Measurements from ENCODE around the gene SETD5.

Gene SETD5

GRCh38 chr3:9496893-9497292 is 99.5 kb downstream of the SETD5 start:
- Histone ChIP-seq H3K4me3 (replicated peaks; ENCODE audit: low read depth, low read length) (no peak overlapping the region), H3K36me3 (ENCODE audit: control insufficient read depth, insufficient read depth, low read length) (no peaks in the 10 kb centered on the region), H3K27me3 (replicated peaks; ENCODE audit: control insufficient read depth, insufficient read depth, low read length) (no peaks in the 10 kb centered on the region)
- no peak for TF ChIP-seq CTCF (IDR thresholded peaks at IDR 0.05; ENCODE audit: insufficient read depth, low read length, poor library complexity, severe bottlenecking)
- DNase-seq (ENCODE audit: extremely low read depth, insufficient read length): no peak

GRCh38 chr3:9497821-9498565 is 100.6 kb downstream of the SETD5 start:
- no peaks in the 10 kb centered on the region for H3K27me3 ChIP-seq (replicated peaks; ENCODE audit: control insufficient read depth, insufficient read depth, low read length)
- no peak for DNase-seq (ENCODE audit: extremely low read depth, insufficient read length)
- H3K36me3 ChIP-seq (ENCODE audit: control insufficient read depth, insufficient read depth, low read length): no peaks in the 10 kb centered on the region
- no peak for TF ChIP-seq CTCF (IDR thresholded peaks at IDR 0.05; ENCODE audit: insufficient read depth, low read length, poor library complexity, severe bottlenecking)
- no peak overlapping the region for H3K4me3 ChIP-seq (replicated peaks; ENCODE audit: low read depth, low read length)

GRCh38 chr3:9498781-9499180 is 101.4 kb downstream of the SETD5 start:
- Histone ChIP-seq H3K36me3 (ENCODE audit: control insufficient read depth, insufficient read depth, low read length) (no peaks in the 10 kb centered on the region), H3K4me3 (replicated peaks; ENCODE audit: low read depth, low read length) (no peak overlapping the region), H3K27me3 (replicated peaks; ENCODE audit: control insufficient read depth, insufficient read depth, low read length) (no peaks in the 10 kb centered on the region)
- DNase-seq (ENCODE audit: extremely low read depth, insufficient read length): no peak
- no peak for TF ChIP-seq CTCF (IDR thresholded peaks at IDR 0.05; ENCODE audit: insufficient read depth, low read length, poor library complexity, severe bottlenecking)

GRCh38 chr3:9499455-9500107 is 102.2 kb downstream of the SETD5 start:
- no peak overlapping the region for H3K4me3 ChIP-seq (replicated peaks; ENCODE audit: low read depth, low read length)

More at GRCh38 chr3:9499455-9500107, 102.2 kb downstream of the SETD5 start:
- H3K27me3 ChIP-seq (replicated peaks; ENCODE audit: control insufficient read depth, insufficient read depth, low read length): no peaks in the 10 kb centered on the region
- no peak for DNase-seq (ENCODE audit: extremely low read depth, insufficient read length)
- no peaks in the 10 kb centered on the region for H3K36me3 ChIP-seq (ENCODE audit: control insufficient read depth, insufficient read depth, low read length)
- TF ChIP-seq CTCF (IDR thresholded peaks at IDR 0.05; ENCODE audit: insufficient read depth, low read length, poor library complexity, severe bottlenecking): no peak

Measured in GM06990 (cell line).